Fibroblast of upper back skin (primary cell): ENCODE measurements around the gene PRSS38.

Experiments used
- DNase-seq: peaks from one replicate; pipeline ENCODE4 v3.0.0-alpha.2; 2013

PRSS38 gene

DNA sequence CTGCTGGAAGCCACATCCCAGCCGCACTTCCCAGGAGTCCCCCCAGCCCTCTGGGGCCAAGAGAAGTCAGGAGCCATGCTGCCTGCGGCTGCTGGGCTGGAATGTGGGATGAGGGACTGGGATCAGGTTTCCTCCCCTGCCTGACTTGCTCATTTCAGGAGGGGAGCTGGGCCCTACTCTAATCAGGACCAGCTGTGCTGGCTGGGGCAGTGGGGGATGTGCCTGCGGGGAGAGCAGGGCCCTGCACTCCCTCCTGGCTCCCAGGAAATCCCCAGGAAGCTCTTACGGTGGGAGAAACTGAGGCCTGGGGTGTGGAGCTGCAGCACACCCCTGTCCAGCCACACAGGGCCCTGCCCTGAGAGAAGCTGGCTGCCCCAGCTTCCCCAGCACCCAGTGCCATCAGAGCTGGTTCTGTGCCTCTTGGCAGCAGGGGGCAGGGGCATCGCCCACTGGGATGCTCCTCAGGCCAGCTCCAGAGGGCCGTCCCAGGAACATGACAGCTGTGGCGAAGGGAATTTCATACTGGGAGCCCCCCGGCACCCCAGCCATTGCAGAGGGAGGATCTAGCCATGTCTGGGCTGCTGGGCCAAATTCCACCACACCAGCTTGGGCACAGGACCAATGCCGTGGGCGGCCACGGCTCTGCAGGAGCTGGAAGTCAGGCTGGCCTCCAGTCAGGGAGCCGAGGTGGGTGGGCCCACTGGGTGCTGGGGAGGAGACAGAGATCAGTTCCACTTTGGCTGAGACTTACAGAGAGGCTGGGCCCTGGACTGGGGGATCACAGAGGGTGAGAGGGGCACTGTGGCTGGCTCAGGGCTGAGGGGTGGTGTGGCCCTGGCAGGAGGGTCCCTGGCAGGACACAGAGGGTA, 21.3 kb upstream of the PRSS38 start:
- DNase-seq: peak; percentile 98

DNA sequence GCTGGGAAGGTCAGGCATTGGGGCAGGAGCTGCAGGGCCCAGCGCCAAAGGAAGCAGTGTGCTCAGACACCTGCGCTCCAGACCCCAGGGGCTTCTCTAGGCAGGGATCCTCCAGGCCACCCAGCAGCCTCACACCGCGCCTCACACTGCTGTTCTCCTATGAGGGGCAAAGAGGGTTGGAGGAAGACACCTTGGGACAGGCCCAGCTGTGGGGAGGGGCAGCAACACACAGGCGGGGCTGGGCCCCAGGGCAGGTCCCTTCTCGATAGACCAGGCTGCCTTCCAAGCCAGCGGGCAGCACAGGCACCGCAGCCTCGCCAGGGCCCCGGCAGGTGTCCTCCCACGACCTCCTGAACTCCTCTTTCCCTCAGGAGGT, 20.7 kb upstream of the PRSS38 start:
- DNase-seq: no peak

DNA sequence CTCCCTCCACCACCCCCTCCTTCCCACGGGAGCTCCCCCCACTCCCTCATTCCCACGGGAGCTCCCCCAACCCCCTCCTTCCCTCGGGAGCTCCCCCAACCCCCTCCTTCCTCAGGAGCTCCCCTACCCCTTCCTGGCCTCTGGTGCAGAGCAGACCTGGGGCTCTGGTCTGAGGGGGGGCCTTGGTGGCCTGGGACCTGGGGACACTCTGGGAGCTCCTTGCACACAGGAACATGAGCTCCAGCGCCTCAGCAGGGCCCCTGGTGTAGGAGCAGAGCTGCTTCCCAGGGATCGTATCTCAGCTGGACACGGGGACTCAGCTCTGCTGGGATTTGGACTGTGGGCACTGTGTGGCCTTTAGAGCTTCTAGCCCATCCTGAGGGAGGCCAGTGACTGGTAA, 19.7 kb upstream of the PRSS38 start:
- no peak for DNase-seq

DNA sequence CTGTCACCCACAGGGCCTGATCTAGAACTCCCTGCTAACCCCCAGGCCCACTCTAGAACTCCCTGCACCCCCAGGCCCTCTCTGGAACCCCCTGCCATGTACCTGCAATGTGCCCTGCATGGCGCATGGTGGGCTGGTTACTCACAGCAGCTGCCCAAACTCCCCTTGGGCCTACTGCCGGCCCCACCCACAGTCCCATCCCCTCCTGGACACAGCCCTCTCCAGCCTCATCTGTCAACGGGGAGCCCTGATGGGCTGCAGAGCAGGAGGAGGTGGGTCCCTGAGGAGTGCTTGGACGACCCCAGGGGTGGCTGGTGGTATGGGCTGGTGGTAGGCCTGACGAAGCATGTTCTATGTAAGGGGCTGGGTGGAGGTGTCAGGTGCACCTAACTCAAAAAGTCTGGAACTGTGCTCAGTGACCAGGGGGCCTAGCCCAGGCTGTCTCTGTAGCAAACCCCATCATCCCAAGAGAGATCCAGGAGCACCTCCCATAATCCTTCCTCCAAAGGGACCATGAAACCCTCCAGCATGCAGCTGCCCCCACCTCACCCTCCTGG, 19.0 kb upstream of the PRSS38 start:
- no peak for DNase-seq

DNA sequence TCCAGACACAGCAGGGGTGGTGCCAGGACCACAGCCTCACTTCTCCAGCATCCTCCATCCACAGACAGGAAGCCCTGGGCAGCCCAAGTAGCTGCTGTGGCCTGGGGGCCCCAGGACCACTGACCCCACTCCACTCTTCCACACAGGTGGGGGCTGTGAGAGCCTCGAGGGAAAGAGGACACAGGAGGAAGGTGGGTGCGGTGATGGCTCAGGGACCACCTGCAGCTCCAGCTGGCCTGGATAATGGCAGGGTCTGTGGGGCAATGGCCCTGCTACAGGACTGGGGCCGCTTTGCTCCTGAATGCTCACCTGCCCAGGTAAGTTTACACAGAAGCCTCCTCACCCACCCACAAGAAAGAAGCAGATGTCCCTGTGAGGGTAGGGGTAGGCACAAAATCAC, 18.3 kb upstream of the PRSS38 start:
- no peak for DNase-seq

DNA sequence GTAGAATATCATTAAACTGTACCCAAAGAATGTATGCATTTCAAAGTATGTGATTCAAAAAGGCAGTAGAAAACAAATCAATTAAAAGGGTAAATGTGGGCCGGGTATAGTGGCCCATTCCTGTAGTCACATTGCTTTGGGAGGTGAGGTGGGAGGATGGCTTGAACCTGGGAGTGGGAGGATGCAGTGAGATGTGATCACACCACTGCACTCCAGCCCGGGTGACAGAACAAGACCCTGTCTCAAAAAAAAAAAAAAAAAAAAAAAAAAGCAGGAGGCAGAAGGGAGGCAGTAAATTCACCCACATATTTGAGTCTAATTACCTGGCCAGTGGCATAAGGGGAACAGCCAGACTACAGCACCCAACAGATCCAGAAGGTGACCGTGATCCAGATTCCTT, 17.9 kb upstream of the PRSS38 start:
- no peak for DNase-seq

DNA sequence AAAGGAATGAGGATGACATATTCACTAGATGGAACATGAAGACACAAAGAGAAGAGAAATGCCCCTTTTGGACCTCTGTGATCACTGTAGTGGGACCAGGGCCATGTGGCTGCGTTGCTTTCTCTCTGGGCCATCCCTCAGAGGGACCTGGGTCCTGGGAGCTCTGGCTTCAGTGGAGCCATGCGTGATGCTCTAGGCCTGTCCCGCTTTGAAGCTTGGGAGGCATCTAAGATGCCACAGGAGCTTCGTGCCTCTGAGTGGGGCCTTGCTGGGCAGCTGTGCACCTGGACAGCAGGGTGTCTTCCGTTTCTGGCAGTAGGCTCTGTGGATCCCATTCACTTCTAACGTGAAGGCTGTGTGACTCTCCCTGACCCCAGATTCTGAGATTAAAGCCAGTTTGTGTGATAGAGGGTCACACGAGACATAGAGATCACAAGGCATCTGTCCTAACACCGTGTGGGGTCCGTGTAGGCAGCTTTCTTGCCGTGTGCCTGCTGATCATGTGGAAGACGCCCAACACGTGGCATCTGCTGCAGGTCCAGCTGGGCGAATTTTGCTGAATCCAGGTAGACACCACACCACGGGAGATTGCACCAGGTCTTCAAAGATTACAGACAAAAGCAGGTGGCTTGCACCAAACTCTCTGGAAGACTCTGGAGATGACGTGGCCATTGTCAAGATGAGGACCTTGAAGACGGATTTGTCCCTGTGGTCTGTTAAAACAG, 17.2 kb upstream of the PRSS38 start:
- no peak for DNase-seq

DNA sequence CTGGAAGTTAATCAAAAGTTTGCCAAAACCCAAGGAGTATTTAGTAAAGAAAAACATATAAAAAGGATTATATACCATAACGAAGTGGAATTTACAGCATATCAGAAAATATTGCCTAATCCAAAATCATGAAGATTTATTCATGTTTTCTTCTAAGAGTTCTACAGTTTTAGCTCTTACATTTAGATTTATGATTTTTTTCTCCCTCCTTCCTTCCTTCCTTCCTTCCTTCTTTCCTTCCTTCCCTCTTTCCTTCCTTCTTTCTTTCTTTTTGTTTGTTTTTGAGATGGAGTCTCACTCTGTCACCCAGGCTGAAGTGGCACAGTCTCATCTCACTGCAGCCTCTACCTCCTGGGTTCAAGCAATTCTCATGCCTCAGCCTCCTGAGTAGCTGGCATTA, 15.7 kb upstream of the PRSS38 start:
- no peak for DNase-seq

DNA sequence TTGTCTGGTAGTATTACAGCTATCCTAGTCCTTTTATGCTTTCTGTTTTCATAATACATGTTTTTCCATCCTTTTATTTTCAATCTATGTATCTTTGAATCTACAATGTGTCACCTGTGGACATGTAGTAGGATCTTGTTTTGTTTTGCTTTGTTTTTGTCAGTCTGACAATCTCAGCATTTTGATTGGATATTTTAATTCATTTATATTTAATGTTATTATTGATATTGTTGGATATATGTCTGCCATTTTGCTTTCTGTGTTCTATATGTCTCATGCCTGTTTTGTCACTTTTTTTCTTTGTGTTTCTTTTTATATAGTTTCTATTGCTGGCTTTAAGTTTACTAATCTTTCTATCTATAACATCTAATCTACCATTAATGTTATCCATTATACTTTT, 11.5 kb upstream of the PRSS38 start:
- no peak for DNase-seq

DNA sequence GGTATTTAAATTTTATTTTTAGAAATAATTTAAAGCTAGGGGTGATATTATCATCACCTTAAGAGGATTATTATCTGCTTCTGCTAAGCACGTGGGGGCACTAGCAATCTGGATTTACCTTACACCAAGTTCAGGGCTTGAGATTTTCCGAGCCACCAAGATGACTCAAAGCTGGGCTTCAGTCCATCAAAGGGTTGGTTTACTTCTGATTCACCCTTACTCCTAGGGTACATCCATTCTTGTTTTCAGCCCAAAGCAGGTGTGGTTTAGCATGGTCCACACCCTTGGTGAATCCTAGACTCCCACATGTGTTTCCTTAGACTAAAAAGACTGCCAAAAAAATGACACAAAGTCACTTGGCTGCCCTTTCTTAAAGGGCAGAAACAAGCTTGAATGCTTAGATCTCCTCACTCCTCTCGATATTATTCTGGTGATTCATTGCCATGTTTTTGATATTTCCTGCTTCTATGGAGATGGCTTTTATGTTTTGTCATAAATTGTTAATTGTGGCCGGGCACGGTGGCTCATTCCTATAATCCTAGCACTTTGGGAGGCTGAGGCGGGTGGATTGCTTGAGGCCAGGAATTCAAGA, 9.8 kb upstream of the PRSS38 start:
- peak; percentile 95 for DNase-seq

DNA sequence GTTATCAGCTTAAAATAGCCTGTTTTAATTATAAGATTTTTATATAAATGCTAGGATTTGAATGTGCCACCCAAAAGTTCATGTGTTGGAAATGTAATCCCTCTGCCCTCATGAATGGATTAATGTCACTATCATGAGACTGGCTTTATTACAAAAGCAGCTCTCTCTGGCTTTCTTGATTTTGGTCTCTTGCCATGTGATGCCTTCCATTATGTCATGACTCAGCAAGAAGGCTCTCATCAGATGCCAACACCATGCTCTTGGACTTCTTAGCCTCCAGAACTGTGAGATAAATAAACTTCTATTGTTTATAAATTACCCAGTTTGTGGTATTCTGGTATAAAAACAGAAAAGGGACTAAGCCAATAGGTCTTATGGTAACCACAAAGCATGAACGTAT, 6.9 kb upstream of the PRSS38 start:
- DNase-seq: no peak

DNA sequence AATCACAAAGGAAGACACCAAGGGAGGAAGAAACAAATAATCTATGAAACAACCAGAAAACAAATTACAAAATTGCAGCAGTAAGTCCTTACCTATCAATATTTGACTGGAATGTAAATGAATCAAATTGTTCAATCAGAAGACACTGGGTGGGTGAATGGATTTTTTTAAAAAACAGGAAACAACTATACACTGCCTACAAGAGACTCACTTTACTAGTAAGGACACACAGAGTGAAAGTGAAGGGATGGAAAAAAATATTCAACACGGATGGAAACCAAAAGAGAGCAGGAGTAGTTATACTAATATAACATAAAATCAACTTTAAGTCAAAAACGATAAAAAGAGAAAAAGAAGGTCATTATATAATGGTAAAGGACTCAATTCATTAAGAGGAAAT, 6.4 kb upstream of the PRSS38 start:
- no peak for DNase-seq

DNA sequence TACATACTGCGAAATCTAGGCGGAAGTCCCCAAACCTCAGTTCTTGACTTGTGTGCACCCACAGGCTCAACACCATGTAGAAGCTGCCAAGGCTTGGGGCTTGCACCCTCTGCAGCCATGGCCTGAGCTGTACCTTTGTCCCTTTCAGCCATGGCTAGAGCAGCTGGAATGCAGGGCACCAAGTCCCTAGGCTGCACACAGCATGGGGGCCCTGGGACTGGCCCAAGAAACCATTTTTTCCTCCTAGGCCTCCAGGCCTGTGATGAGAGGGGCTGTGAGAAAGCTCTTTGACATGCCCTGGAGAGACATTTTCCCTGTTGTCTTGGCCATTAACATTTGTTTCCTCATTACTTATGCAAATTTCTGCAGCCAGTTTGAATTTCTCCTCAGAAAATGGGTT, 1.5 kb upstream of the PRSS38 start:
- DNase-seq: no peak

DNA sequence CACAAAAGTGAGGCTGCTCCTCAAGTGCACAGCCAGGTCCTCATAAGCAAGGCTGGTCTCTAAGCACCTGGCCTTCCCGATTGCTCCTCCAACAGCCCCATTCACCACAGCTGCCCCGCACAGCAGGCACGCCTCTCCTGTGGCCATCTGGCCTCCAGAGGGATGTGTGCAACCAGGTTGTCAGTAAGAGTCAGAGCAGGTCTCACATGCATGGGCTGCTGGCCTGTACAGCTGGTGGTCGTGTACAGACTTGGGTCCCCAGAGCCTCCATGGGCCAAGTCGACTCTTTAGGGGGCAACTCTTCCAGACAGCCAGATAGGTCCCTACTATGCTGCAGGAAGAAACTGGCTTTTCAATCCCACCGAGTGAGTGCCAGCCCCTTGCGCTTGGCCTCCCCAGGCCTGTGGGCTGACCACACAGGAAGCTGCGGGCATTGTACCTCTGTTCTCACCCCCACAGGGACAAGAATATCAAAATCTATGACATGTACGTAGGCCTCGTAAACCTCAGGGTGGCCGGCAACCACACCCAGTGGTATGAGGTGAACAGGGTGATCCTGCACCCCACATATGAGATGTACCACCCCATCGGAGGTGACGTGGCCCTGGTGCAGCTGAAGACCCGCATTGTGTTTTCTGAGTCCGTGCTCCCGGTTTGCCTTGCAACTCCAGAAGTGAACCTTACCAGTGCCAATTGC, 1.4 kb downstream of the PRSS38 start:
- no peak for DNase-seq

DNA sequence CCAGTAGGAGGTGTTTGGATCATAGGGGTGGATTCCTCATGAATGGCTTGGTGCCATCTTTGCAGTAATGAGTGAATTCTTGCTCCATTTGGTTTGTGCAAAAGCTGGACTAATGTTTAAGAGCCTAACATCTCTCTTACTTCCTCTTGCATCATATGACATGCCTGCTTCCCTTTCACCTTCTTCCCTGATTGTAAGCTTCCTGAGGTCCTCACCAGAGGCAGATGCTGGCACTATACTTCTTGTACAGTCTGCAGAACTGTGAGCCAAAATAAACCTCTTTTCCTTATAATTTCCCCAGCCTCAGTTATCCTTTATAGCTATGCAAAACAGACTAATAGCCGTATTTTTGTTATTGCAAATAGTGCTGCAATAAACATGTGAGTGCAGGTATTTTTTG, 8.1 kb downstream of the PRSS38 start:
- DNase-seq: peak; percentile 4

DNA sequence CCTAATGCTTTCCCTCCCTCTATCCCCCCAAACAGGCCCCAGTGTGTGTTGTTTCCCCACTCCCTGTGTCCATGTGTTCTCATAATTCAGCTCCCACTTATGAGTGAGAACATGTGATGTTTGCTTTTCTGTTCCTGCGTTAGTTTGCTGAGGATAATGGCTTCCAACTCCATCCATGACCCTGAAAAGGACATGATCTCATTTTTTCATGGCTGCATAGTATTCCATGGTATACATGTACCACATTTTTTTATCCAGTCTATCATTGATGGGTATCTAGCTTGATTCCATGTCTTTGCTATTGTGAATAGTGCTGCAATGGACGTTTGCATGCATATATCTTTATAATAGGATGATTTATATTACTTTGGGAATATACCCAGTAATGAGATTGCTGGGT, 8.7 kb downstream of the PRSS38 start:
- DNase-seq: no peak

DNA sequence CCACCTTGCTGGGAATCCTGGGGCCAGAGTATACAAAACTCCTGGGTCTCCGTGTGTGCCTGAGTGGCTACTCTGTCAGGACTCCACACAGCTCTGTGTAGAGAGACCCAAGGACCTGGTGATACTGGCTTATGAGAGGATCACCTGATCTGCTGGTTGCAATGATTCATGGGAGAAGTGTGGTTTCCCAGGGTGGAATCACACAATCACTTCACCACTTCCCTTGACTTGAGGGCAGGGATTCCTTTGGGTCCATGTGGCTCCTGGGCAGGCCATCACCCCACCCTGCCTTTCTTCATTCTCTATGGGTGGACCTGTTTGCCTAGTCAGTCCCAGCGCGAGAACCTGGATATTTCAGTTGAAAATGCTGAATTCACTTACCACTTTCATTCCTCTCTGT, 13.3 kb downstream of the PRSS38 start:
- DNase-seq: no peak

DNA sequence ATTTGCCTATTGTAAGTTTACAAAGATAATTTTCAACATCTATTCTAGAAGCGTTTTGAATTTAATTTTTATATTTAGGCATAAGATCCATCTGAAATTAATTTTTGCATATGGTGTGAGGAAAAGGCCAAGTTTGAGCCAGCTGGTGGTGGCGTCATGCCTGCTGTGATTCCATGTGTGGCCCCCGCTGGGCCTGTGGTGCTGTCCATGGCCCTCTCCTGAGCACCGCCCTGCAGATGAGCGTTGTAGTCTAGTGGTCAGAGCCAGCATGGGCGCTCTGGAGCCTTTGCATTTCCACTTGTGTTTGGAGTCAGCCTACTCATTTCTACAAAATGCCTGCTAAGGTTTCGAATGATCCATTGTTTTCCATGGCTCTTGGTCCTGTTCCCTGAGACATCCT, 22.7 kb downstream of the PRSS38 start:
- no peak for DNase-seq

DNA sequence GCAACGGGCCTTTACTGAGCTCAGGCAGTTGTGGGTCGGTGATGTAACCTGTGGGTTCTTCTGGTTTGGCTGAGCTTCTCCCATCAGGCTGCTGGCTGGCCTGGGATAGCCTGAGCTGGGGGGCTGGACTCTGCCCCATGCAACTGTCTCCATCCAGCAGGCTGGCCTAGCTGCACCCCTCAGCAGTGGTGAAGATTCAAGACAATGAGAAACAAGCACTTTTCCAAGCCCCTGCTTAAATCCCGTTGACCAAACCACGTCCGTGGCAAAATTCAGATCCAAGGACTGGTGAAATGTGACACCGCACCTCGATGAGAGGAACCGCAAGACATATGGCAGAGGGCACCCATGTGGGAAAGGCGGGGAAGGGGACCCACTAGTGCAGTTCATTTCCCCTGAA, 25.6 kb downstream of the PRSS38 start:
- DNase-seq: peak; percentile 12

DNA sequence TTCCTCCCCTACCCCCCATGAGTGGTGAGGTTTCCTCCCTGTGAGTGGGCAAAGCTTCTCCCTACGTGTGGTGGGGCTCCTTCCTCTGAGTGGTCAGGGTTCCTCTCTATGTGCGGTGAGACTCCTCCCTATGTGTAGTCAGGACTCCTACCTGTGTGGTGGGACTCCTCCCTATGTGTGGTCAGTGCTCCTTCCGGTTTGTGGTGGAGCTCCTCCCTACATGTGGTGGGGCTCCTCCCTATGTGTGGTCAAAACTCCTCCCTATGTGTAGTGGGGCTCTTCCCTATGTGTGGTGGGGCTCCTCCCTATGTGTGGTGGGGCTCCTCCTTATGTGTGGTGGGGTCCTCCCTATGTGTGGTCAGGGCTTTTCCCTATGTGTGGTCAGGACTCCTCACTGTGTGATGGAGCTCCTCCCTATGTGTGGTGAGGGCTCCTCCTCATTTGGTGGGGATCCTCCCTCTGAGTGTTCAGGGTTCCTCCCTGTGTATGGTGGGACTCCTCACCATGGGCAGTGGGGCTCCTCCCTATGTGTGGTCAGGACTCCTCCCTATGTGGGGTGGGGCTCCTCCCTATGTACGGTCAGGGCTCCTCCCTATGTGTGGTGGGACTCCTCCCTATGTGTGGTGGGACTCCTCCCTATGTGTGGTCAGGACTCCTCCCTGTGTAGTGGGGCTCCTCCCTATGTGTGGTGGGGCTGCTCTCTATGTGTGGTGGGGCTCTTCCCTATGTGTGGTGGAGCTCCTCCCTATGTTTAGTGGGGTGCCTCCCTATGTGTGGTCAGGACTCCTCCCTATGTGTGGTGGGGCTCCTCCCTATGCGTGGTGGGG, 29.1 kb downstream of the PRSS38 start:
- no peak for DNase-seq

DNA sequence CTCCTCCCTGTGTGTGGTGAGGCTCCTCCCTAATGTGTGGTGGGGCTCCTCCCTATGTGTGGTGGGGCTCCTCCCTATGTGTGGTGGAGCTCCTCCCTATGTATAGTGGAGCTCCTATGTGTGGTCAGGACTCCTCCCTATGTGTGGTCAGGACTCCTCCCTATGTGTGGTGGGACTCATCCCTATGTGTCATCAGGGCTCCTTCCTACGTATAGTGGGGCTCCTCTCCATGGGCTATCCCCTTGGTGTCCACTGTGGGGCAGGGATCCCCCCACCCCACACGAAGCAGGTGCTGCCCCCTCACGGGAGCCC, 29.6 kb downstream of the PRSS38 start:
- no peak for DNase-seq

DNA sequence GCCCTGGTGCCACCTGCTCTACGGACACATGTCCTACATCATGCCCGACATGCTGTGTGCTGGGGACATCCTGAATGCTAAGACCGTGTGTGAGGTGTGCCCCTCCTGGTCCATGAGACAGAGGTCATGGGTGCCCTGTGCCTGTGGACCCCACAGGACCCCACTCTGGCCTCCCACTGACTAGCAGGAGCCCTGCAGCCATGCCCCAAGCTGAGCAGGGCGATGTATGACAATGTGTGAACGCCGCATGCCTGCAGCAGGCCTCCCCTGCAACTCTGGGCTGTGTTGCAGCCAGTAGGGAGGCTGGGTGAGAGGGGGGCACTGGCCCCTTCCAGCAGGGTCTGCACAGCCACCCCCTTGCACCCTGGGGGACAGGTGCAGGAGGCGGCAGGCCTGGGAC, 30.0 kb downstream of the PRSS38 start:
- DNase-seq: no peak
